Gastroesophageal sphincter (tissue), 3 donors: Measurements from ENCODE around the gene CFAP251.

Experiments used
- CTCF ChIP-seq, 4 experiments: fragments of 200-600 bp in 2 of 4; fragments of 450-650 bp in 2 of 4; sonication (generic) in 1 of 4; IDR thresholded peaks; one replicate each; pipeline ENCODE4 v1.5.1; 2017 to 2019; ENCODE audit warnings: antibody characterized with exemption in 4 of 4, mild to moderate bottlenecking in 2 of 4, moderate library complexity in 2 of 4
- EP300 ChIP-seq: sonication (generic); formaldehyde crosslinking; IDR thresholded peaks from one replicate; pipeline ENCODE4 v1.6.1; 2017; ENCODE audit warnings: antibody characterized with exemption, mild to moderate bottlenecking
- POLR2A ChIP-seq, 2 donors: fragments of 450-650 bp; IDR thresholded peaks; one replicate each; pipeline ENCODE4 v1.6.1; 2017; ENCODE audit warnings: antibody characterized with exemption in 2 of 2, mild to moderate bottlenecking in 2 of 2, moderate library complexity in 1 of 2
- POLR2AphosphoS5 ChIP-seq: sonication (generic); formaldehyde crosslinking; IDR thresholded peaks from one replicate; pipeline ENCODE4 v1.6.1; 2017; ENCODE audit warnings: antibody characterized with exemption

GRCh38 chr12:121981456-121981855 is 63.1 kb downstream of the CFAP251 start:
- no peak for TF ChIP-seq CTCF (IDR thresholded peaks at IDR 0.05)
- no peak for TF ChIP-seq POLR2A (IDR thresholded peaks at IDR 0.05)
- TF ChIP-seq POLR2AphosphoS5: no peak
- TF ChIP-seq EP300: no peak
